ENCODE data around the gene CCL5.

The CCL5 gene

GRCh38 chr17:35879773-35880654 is at the start of gene CCL5:
TSS of gene CCL5 (minus strand) at chr17:35880360.
- no peak for TF ChIP-seq CTCF (IDR thresholded peaks at IDR 0.05; ENCODE audit: control insufficient read depth, insufficient read depth, low read depth, low read length, missing control alignments)
- no peak for DNase-seq (ENCODE audit: low read depth)
- H3K4me3 ChIP-seq (ENCODE audit: control insufficient read depth, low read depth, low read length): no peak within 1 kb of the TSS

- no peak overlapping the region for H3K4me3 ChIP-seq (ENCODE audit: control insufficient read depth, low read depth, low read length)
- DNase-seq (ENCODE audit: low read depth): no peak
- no peak for TF ChIP-seq CTCF (IDR thresholded peaks at IDR 0.05; ENCODE audit: control insufficient read depth, insufficient read depth, low read depth, low read length, missing control alignments)
Measured at GRCh38 chr17:35927714-35928113, 47.6 kb upstream of the CCL5 start.

GRCh38 chr17:35923609-35924114 is 43.5 kb upstream of the CCL5 start:
- H3K4me3 ChIP-seq (ENCODE audit: control insufficient read depth, low read depth, low read length): no peak overlapping the region
- TF ChIP-seq CTCF (IDR thresholded peaks at IDR 0.05; ENCODE audit: control insufficient read depth, insufficient read depth, low read depth, low read length, missing control alignments): no peak
- no peak for DNase-seq (ENCODE audit: low read depth)

- TF ChIP-seq CTCF (IDR thresholded peaks at IDR 0.05; ENCODE audit: control insufficient read depth, insufficient read depth, low read depth, low read length, missing control alignments): no peak
- no peak for DNase-seq (ENCODE audit: low read depth)
- no peak overlapping the region for H3K4me3 ChIP-seq (ENCODE audit: control insufficient read depth, low read depth, low read length)
Measured at GRCh38 chr17:35920229-35920628, 40.1 kb upstream of the CCL5 start.

GRCh38 chr17:35918665-35919064 is 38.5 kb upstream of the CCL5 start:
- H3K4me3 ChIP-seq (ENCODE audit: control insufficient read depth, low read depth, low read length): no peak overlapping the region
- TF ChIP-seq CTCF (IDR thresholded peaks at IDR 0.05; ENCODE audit: control insufficient read depth, insufficient read depth, low read depth, low read length, missing control alignments): no peak
- no peak for DNase-seq (ENCODE audit: low read depth)

- no peak for TF ChIP-seq CTCF (IDR thresholded peaks at IDR 0.05; ENCODE audit: control insufficient read depth, insufficient read depth, low read depth, low read length, missing control alignments)
- H3K4me3 ChIP-seq (ENCODE audit: control insufficient read depth, low read depth, low read length): no peak overlapping the region
- no peak for DNase-seq (ENCODE audit: low read depth)
Measured at GRCh38 chr17:35917519-35918213, 37.5 kb upstream of the CCL5 start.
